PFSK-1 (cell line): Measurements from ENCODE around the gene NES. TPM values are rescaled to one million over a fixed set of nuclear protein-coding genes. Genes with fewer than 3 reads are reported as not detected.

Source experiments
- FOXP2 ChIP-seq: optimal IDR thresholded peaks from 2 replicates; pipeline ENCODE3; 2011; ENCODE audit warnings: borderline replicate concordance, control low read depth, inconsistent platforms; ENCODE audit not compliant: insufficient read depth; ENCODE audit errors: extremely low read length, extremely low read depth
- POLR2AphosphoS5 ChIP-seq: IDR thresholded peaks from 2 replicates; pipeline ENCODE4 v1.6.1; 2012; ENCODE audit warnings: low read depth, mild to moderate bottlenecking, control low read depth, low read length, moderate library complexity
- SIN3A ChIP-seq: IDR thresholded peaks from 2 replicates; pipeline ENCODE4 v1.6.1; 2012; ENCODE audit warnings: mild to moderate bottlenecking, low read length, moderate library complexity, borderline replicate concordance; ENCODE audit not compliant: insufficient read depth
- TAF1 ChIP-seq: IDR thresholded peaks from 2 replicates; pipeline ENCODE4 v1.6.1; 2012; ENCODE audit warnings: low read length, control low read depth, borderline replicate concordance; ENCODE audit not compliant: insufficient read depth
- polyA plus RNA-seq: library from polyadenylated mRNA; unstranded; fragments of >200 nt; gene quantifications from one replicate; pipeline ENCODE4 v1.2.1, GENCODE V29; 2012; ENCODE audit warnings: low read depth, missing spikeins; ENCODE audit not compliant: insufficient read length
- TF ChIP-seq, protein P1 (sequence below), 2 experiments: IDR thresholded peaks; 2 replicates each; pipeline versions ENCODE4 v1.6.1 to v1.8.0; 2011 to 2012; ENCODE audit warnings: low read depth in 2 of 2, low read length in 2 of 2, control low read depth in 1 of 2, inconsistent platforms in 1 of 2, mild to moderate bottlenecking in 1 of 2, moderate library complexity in 1 of 2; ENCODE audit not compliant: insufficient read depth in 1 of 2

NES gene, protein sequence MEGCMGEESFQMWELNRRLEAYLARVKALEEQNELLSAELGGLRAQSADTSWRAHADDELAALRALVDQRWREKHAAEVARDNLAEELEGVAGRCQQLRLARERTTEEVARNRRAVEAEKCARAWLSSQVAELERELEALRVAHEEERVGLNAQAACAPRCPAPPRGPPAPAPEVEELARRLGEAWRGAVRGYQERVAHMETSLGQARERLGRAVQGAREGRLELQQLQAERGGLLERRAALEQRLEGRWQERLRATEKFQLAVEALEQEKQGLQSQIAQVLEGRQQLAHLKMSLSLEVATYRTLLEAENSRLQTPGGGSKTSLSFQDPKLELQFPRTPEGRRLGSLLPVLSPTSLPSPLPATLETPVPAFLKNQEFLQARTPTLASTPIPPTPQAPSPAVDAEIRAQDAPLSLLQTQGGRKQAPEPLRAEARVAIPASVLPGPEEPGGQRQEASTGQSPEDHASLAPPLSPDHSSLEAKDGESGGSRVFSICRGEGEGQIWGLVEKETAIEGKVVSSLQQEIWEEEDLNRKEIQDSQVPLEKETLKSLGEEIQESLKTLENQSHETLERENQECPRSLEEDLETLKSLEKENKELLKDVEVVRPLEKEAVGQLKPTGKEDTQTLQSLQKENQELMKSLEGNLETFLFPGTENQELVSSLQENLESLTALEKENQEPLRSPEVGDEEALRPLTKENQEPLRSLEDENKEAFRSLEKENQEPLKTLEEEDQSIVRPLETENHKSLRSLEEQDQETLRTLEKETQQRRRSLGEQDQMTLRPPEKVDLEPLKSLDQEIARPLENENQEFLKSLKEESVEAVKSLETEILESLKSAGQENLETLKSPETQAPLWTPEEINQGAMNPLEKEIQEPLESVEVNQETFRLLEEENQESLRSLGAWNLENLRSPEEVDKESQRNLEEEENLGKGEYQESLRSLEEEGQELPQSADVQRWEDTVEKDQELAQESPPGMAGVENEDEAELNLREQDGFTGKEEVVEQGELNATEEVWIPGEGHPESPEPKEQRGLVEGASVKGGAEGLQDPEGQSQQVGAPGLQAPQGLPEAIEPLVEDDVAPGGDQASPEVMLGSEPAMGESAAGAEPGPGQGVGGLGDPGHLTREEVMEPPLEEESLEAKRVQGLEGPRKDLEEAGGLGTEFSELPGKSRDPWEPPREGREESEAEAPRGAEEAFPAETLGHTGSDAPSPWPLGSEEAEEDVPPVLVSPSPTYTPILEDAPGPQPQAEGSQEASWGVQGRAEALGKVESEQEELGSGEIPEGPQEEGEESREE (N-terminal part only)
- polyA plus RNA-seq = 58.4 TPM

DNA sequence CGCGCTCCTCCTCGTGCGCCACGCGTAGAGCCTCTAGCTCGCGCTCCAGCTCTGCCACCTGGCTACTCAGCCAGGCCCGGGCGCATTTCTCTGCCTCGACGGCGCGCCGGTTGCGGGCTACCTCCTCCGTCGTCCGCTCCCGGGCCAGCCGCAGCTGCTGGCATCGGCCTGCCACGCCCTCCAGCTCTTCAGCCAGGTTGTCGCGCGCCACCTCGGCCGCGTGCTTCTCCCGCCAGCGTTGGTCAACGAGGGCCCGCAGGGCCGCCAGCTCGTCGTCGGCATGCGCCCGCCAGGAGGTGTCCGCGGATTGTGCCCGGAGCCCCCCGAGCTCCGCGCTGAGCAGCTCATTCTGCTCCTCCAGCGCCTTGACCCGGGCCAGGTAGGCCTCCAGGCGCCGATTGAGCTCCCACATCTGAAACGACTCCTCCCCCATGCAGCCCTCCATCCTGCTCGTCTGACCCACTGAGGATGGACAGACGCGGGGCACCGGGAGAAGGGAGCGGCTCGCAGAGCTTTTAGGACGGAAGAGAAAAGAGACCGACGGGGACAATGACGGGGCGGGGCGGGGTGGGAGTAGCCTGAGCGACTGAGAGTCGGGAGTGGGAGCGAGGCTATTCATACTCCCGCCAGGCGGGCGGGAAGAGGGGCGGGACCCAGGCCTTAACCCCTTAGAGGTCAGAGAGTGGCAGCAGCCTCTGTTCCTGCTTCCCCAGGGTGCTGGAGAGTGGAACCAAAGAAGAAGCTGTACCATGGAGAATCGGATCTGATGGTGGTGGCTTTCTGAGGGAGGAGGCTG, at the start of gene NES:
Gene NES (minus strand): TSS at position 588 of the 796 bp plus-strand sequence. CDS start 143 bp downstream, at position 445.
- TF ChIP-seq POLR2AphosphoS5 = peak; percentile 85
- TF ChIP-seq, protein P1, sequence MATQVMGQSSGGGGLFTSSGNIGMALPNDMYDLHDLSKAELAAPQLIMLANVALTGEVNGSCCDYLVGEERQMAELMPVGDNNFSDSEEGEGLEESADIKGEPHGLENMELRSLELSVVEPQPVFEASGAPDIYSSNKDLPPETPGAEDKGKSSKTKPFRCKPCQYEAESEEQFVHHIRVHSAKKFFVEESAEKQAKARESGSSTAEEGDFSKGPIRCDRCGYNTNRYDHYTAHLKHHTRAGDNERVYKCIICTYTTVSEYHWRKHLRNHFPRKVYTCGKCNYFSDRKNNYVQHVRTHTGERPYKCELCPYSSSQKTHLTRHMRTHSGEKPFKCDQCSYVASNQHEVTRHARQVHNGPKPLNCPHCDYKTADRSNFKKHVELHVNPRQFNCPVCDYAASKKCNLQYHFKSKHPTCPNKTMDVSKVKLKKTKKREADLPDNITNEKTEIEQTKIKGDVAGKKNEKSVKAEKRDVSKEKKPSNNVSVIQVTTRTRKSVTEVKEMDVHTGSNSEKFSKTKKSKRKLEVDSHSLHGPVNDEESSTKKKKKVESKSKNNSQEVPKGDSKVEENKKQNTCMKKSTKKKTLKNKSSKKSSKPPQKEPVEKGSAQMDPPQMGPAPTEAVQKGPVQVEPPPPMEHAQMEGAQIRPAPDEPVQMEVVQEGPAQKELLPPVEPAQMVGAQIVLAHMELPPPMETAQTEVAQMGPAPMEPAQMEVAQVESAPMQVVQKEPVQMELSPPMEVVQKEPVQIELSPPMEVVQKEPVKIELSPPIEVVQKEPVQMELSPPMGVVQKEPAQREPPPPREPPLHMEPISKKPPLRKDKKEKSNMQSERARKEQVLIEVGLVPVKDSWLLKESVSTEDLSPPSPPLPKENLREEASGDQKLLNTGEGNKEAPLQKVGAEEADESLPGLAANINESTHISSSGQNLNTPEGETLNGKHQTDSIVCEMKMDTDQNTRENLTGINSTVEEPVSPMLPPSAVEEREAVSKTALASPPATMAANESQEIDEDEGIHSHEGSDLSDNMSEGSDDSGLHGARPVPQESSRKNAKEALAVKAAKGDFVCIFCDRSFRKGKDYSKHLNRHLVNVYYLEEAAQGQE (IDR thresholded peaks at IDR 0.05; ENCODE audit: insufficient read depth in 1 of 2, low read depth in 2 of 2, low read length in 2 of 2) = 0 out of 4 replicates have a peak, but pooled peaks of 1 of the 2 experiments have one; percentile 18
- TF ChIP-seq FOXP2 = no peak
- TF ChIP-seq SIN3A = no peak
- 0 out of 2 replicates have a peak, but pooled peaks have one; percentile 45 for TF ChIP-seq TAF1

DNA sequence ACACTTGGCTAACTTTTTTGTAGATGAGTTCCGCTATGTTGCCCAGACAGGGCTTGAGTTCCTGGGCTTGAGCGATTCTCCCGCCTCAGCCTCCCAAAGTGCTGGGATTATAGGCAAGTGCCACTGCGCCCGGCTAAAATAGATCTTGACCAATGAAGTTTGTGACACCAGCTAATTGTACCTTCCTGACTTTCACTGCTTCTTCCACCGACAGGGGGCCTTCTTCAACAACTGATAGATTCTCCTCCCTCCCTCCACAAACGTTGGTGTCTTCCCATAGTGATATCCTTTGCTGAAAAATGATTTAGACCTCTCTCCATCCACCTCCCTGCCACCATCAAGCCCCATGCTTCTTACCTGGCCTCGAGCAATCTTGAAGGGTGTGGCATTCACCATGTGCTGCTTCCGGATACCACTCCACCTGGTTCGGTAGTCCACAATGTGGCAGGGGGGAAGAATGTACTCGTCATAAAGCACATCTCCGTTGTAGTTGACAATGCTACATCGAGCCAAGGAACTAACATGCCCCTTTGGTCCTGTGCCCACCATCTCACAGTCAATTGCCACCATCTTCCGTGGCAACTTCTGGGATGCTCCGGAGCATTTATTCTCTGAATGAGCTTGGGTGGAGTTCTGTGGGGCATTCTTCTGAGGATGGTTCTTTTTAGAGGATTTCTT, 49.5 kb upstream of the NES start:
- TF ChIP-seq TAF1 = no peak
- TF ChIP-seq SIN3A = peak; percentile 65; the same call in 1 of the 2 replicates
- TF ChIP-seq, protein P1 (IDR thresholded peaks at IDR 0.05; ENCODE audit: insufficient read depth in 1 of 2, low read depth in 2 of 2, low read length in 2 of 2) = no peak

DNA sequence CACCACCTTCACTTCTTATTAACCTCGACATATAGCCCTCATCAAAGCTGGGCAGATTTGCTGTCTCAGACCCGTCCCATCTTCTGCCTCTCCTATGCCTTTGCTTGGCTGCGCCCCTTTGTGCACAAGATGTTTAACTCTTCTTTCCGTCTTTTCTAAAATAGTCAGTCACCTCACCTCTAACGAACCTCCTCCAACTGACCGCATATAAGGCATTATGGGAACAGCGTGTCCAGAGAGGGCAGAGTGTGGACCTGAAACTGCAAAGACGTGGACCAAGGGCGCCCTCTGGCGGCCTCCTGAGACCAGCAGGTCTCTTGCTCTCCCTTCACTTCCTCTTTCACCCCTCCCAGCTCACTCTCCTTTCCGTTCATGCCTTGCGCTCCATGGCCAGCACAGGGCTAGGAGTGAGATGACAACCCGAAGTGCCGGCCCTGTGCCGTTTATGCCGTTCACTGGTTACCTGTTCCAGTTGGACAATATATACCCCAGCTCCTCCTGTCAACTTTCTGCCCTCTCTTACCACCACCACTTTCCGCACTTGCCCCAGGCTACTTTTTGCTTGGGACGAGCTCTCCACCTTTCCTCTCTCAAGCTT, 48.6 kb upstream of the NES start:
- TF ChIP-seq POLR2AphosphoS5 (peak; percentile 28; the same call in 1 of the 2 replicates), FOXP2 (no peak), TAF1 (peak; percentile 67; the same call in 1 of the 2 replicates), SIN3A (no peak)
- TF ChIP-seq, protein P1 (IDR thresholded peaks at IDR 0.05; ENCODE audit: insufficient read depth in 1 of 2, low read depth in 2 of 2, low read length in 2 of 2) = no peak
